NCI-H128 (cell line): ENCODE measurements around the gene HMCN2.
"Not testable (repeated sequence)": the region's sequence is repeated elsewhere in the genome, so short reads cannot be mapped to it uniquely, and the experiment has no call there.

Experiments
- DNase-seq: peaks from one replicate; lab custom pipeline; 2025; ENCODE audit not compliant: unreplicated experiment; lab: John Stamatoyannopoulos, UW

HMCN2 gene

GRCh38 chr9:130430734-130431535 is 165.4 kb downstream of the HMCN2 start:
- no peak for DNase-seq

GRCh38 chr9:130431536-130432303 is 166.2 kb downstream of the HMCN2 start:
- DNase-seq = no peak

- no peak for DNase-seq
Measured at GRCh38 chr9:130432362-130432761, 166.8 kb downstream of the HMCN2 start.

GRCh38 chr9:130432796-130433167 is 167.2 kb downstream of the HMCN2 start:
- DNase-seq = no peak

DNA sequence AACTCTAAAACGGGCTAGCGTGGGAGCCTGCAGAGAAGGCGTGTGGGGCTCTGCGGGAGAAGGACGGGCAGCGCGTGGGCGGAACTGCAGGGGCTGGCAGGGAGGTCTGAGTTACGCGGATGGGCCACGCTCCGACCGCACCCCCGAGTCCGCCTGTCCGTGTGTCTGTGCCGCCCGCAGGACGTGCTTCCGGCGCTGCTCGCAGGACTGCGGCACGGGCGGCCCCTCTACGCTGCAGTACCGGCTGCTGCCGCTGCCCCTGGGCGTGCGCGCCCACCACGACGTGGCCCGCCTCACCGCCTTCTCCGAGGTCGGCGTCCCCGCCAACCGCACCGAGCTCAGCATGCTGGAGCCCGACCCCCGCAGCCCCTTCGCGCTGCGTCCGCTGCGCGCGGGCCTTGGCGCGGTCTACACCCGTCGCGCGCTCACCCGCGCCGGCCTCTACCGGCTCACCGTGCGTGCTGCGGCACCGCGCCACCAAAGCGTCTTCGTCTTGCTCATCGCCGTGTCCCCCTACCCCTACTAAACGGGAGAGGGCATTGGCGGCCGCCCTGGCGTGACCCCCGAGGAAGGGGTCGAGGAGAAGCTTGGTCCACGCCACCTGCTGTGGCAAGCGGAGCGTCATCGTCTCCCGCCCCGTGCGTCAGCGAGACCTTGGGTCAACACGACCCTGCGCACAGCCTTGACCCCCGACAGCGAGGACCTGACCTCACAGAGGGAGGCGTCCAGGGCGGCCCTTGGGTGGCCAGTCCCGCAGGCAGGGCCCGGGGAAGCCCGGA is 167.8 kb downstream of the HMCN2 start:
- no peak for DNase-seq

DNA sequence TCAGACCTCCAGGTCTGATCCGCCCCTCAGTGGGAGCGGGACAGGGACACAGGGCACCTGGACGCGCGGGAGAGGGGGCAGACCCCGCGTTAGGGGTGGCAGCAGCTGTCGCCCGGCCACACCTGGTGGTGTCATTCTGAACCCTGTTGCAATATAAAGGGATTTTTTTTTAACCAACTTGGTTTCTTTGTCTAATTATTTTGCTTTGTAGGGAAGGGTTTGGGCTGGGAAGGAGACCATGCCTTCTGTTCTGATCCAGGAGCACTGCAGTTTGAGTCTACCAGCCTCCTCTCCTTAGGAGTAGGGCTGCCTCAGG is 168.3 kb downstream of the HMCN2 start:
- no peak for DNase-seq

GRCh38 chr9:130434656-130435055 is 169.1 kb downstream of the HMCN2 start:
- DNase-seq = not testable (repeated sequence)

DNA sequence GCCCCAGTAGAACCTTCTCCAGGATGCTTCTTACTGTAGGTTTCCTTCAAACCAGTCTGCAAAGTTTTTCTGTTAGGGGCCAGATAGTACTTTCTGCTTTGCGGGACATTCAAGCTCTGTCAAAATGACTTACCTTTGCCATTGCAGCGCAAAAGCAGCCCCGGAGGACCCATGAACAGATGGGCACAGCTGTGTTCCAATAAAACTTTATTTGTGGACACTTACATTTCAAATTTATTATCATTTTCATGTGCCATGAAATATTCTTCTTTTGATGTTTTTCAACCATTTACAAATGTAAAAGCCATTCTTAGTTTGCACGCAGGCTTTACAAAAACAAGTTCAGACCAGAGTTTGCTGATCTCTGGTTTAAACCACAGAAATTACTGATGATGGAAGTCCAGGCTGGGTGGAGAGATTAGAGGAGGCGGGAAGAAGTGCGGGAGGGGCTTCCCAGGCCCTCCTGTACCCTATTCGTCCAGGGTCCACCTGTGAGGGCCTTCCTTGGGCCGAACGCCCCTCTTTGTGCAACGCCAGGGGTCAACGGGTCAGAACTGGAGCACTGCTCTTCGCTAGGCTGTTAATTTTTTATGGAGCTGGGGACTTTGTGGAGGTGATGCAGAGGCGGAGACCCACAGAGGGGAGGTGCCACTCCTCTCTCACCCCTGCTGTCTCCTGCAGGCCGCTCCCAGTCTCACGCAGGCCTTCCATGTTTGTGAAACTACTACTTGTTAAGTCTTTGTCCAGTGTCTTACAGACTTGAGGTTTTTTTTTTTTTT is 171.6 kb downstream of the HMCN2 start:
- no peak for DNase-seq

DNA sequence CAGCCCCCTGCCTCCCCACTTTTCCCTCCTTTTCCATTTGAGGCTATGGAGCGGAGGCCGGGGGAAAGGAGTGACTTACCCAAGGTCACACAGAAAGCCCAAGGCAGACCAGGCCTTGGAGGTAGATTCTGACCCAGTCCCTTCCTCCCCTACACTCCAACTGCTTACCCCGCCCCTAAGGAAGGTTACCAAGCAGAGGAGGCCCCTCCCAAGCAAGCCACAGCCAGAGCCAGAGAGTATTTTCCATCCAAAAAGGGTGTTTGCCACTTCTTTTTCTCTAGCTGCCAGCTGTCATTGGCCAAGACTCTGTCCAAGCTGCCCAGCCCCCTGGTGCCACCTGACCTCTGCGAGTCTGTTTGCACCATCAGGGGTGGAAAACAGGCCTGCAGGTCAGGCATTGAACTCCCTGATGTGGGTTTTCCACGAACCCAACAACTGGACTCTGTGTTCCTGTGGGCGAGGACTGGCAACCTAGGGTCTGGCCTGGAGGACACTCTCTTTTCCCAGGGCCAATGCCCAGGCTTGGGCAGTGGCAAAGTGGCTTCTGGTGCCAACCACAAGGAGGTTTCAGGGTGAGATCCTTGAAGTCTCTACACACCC is 172.9 kb downstream of the HMCN2 start:
- DNase-seq = no peak

DNA sequence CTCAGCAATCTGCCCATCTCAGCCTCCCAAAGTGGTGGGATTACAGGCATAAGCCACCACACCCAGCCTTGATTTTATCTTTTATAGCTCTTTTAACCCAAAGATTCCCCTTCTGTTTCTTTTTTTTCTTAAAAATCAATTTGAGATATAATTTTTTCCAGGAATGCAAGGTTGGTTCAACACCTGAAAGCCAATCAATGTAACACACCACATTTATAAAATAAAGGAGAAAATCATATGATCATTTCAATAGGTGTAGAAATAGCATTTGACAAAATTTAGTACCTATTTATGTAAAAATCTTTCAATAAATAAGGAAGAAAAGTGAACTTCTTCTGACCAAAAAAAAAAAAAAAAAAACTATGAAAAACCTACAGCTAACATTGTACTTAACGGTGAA is 175.5 kb downstream of the HMCN2 start:
- DNase-seq = no peak

- no peak for DNase-seq
Measured at GRCh38 chr9:130442746-130443455, 177.3 kb downstream of the HMCN2 start.

GRCh38 chr9:130443456-130443801 is 177.9 kb downstream of the HMCN2 start:
- no peak for DNase-seq

DNA sequence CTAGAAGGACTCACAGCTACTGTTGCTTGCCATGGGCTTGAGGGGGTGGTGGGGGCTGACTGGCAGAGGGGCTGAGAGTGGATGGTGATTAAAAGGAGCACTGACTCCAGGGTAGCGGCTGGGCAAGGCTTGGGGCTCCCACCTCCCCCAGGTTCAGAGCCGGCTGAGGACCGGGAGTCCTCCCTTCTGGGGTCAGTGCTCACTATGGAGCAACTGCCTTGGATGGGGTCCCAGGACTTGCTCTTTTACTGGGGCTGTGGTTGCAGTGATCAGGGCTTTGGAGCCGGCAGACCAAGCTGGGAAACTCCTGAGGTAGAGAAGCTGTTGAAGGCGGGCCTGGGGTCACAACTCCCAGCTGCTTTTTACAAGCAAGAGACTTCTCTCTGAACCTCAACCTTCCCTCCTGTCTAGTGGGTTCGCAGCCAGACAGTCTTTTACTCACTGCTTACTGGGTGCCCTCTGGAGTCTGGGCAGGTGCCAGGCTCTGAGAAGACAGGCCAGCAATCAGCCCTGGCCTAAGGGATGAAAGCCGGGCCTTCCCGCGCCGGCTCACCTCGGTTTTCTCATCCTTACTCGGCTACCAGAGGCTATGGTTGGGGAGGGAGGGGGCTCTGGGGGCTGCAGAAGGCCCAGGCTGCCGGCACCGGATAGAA is 178.4 kb downstream of the HMCN2 start:
- DNase-seq = no peak

DNA sequence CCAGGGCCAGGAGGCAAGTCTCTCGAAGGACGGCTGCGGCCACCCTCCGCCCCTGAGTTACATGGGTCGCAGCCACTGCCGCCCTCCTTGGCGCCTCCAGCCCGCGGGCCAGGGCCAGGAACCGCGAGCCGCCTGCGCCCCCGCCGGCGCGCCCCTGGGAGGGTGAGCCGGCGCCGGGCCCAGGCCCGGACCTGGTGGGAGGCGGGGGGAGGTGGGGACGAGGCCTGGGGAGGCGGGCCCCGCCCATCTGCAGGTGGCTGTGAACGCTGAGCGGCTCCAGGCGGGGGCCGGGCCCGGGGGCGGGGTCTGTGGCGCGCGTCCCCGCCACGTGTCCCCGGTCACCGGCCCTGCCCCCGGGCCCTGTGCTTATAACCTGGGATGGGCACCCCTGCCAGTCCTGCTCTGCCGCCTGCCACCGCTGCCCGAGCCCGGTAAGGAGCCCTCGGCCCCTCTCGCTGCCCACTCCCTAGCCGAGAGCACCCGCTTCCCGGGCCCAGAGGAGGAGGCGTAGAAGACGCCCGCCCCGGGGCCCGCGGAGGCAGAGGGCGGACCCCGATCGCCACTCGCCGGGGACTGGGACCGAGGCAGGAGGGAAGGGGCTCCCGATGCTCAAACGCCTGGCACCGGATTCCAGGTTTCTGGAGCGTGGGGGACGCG is 179.1 kb downstream of the HMCN2 start, which contains the start of gene ASS1:
TSS of gene ASS1 (plus strand) at position 397 of the 657 bp plus-strand sequence. CDS start 7,268 bp downstream, outside the sequence.
- DNase-seq = no peak

- no peak for DNase-seq
Measured at GRCh38 chr9:130445268-130445983, 179.9 kb downstream of the HMCN2 start.

DNA sequence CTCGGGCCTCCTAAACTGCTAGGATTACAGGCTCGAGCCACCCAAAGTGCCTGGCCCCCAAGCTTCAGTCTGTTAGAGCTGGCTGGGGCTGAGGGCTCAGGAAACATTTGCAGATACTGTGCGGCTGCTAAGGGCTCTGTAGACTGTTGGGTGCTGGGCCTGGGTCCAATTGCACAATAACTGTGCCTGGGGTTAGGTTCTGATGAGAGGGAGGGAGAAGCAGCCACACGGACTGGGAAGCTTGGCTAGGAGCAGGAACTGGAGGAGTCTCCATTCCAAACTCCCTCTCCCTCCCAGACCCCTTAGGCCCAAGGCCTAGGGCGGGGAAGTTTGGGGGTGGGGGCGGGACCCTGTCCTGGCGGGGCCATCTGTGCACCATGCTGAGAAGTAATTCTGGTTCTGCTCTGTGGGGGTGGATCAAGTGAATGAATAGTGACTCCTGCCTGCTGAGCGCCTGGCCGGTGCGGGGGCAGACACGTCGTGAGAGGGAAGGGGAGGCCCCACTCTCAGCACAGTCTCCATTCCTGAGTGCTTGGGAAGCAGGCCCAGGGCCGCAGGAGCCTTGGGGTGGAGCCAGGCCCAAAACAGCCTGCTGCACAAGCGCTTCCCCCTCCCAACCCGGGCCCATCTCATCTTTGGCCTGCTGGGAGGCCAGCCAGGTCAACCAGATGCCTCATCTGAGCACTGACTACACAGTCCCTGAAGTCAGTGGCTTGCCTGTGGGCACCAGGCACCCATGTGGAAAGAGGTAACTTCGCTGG is 180.7 kb downstream of the HMCN2 start:
- no peak for DNase-seq

- DNase-seq = no peak
Measured at GRCh38 chr9:130447193-130447816, 181.7 kb downstream of the HMCN2 start.
